ENCODE results near the gene ANK3. TPM values are rescaled to one million over a fixed set of nuclear protein-coding genes. Genes with fewer than 3 reads are reported as not detected.

Gene ANK3
- total and polyA plus RNA-seq, 2 experiments from 2014 or later, result 0.14 to 0.54 TPM

- Histone ChIP-seq H4K20me1 (ENCODE audit: insufficient read depth) (no peaks in the 10 kb centered on the region), H2AFZ (no peak overlapping the region), H3K4me1 (ENCODE audit: insufficient read depth) (peaks cover 19% of the 10 kb centered on the region), H3K9me3 (ENCODE audit: low read depth) (no peaks in the 10 kb centered on the region), H3K36me3 (ENCODE audit: low read depth) (no peaks in the 10 kb centered on the region), H3F3A (ENCODE audit: insufficient read depth) (peaks cover 11% of the 10 kb centered on the region; the same call in 1 of the 2 replicates), H3K4me3 (no peak overlapping the region), H3K27ac (0 out of 2 replicates have a peak overlapping the region, but pooled peaks have one; percentile 21), H3K9ac (no peak overlapping the region), H3K27me3 (replicated peaks; ENCODE audit: insufficient read depth) (no peaks in the 10 kb centered on the region), H3K4me2 (ENCODE audit: unreplicated experiment) (peak overlapping the region; percentile 25), H3K9me2 (ENCODE audit: insufficient read depth) (no peaks in the 10 kb centered on the region), H3K79me2 (ENCODE audit: insufficient read depth) (no peaks in the 10 kb centered on the region)
- in situ Hi-C loops (cut with MboI), result no loop called here
- WGBS, 2 experiments (ENCODE audit: low coverage in 1 of 2, low lambda C conversion rate in 2 of 2, missing lambda C conversion rate in 2 of 2), result 0 to 7% methylated on average over 1 of the region's 1 CpG
- no peak for TF ChIP-seq EZH2 (IDR thresholded peaks at IDR 0.05; ENCODE audit: insufficient read depth, poor library complexity, severe bottlenecking)
- TF ChIP-seq EZH2phosphoT487 (IDR thresholded peaks at IDR 0.05; ENCODE audit: insufficient read depth, low read depth), result no peak
- peak; percentile 74 for DNase-seq
Observed at GRCh38 chr10:60377955-60378354, 11.7 kb downstream of the ANK3 start.

- Histone ChIP-seq H3K9me2 (ENCODE audit: insufficient read depth) (no peaks in the 10 kb centered on the region), H3K79me2 (ENCODE audit: insufficient read depth) (no peaks in the 10 kb centered on the region), H3F3A (ENCODE audit: insufficient read depth) (0 out of 2 replicates have a peak, but pooled peaks cover 9% of the 10 kb centered on the region), H3K9ac (no peak overlapping the region), H3K27me3 (replicated peaks; ENCODE audit: insufficient read depth) (no peaks in the 10 kb centered on the region), H3K4me3 (no peak overlapping the region), H3K4me1 (ENCODE audit: insufficient read depth) (peaks cover 17% of the 10 kb centered on the region), H4K20me1 (ENCODE audit: insufficient read depth) (no peaks in the 10 kb centered on the region), H3K36me3 (ENCODE audit: low read depth) (no peaks in the 10 kb centered on the region), H3K9me3 (ENCODE audit: low read depth) (no peaks in the 10 kb centered on the region), H2AFZ (no peak overlapping the region), H3K27ac (no peak overlapping the region), H3K4me2 (ENCODE audit: unreplicated experiment) (no peak overlapping the region)
- in situ Hi-C loops (cut with MboI), result no loop called here
- TF ChIP-seq EZH2 (IDR thresholded peaks at IDR 0.05; ENCODE audit: insufficient read depth, poor library complexity, severe bottlenecking), result no peak
- no peak for TF ChIP-seq EZH2phosphoT487 (IDR thresholded peaks at IDR 0.05; ENCODE audit: insufficient read depth, low read depth)
- DNase-seq, result no peak
- WGBS, 2 experiments (ENCODE audit: low coverage in 1 of 2, low lambda C conversion rate in 2 of 2, missing lambda C conversion rate in 2 of 2), result 88 to 100% methylated on average over 1 of the region's 1 CpG
Observed at GRCh38 chr10:60377042-60377352, 12.7 kb downstream of the ANK3 start.

DNA sequence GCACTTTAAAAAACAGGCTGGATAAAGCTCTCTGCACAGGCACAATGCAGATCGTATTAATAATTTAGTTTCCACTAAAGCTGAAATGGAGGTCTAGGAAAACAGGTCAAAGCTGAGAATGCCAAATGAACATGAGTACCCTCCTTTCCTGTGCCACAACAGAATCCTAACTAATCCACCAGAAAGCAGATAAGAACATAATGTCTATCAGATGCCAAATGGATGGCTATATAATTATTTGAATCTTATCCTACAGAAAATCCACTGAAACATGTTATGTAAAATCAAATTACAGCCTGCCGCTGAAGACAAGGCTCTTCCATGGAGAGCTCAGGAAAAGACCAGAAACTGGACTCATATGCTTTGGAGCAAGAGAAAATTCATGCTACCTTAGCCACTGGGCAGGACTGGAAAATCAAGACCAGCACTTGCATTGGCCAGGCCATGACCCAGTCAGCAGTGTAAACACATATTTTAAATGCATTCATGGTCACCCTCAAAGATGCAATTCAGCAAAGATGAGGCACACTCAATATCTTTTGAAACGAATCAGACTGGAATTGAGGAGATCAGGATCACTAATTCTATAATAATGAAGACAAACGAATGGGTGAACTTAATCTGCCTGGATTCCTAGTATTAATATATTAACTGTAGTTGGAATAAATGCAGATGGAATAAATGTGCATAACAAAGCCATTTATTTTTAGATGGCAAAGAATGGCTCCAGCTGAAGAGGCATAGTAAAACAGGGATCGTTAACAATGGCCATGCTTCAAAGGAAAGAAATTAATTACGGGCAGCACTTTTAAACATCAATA lies 13.2 kb downstream of the ANK3 start:
- TF ChIP-seq EZH2 (IDR thresholded peaks at IDR 0.05; ENCODE audit: insufficient read depth, poor library complexity, severe bottlenecking) (no peak), EZH2phosphoT487 (IDR thresholded peaks at IDR 0.05; ENCODE audit: insufficient read depth, low read depth) (no peak)
- Histone ChIP-seq H3K4me2 (ENCODE audit: unreplicated experiment) (no peak overlapping the region), H3K36me3 (ENCODE audit: low read depth) (no peaks in the 10 kb centered on the region), H3K4me3 (no peak overlapping the region), H3K27me3 (replicated peaks; ENCODE audit: insufficient read depth) (no peaks in the 10 kb centered on the region), H3F3A (ENCODE audit: insufficient read depth) (0 out of 2 replicates have a peak, but pooled peaks cover 9% of the 10 kb centered on the region), H3K9ac (no peak overlapping the region), H3K9me2 (ENCODE audit: insufficient read depth) (no peaks in the 10 kb centered on the region), H2AFZ (no peak overlapping the region), H3K27ac (no peak overlapping the region), H3K4me1 (ENCODE audit: insufficient read depth) (peaks cover 17% of the 10 kb centered on the region), H4K20me1 (ENCODE audit: insufficient read depth) (no peaks in the 10 kb centered on the region), H3K9me3 (ENCODE audit: low read depth) (no peaks in the 10 kb centered on the region), H3K79me2 (ENCODE audit: insufficient read depth) (no peaks in the 10 kb centered on the region)
- in situ Hi-C loops (cut with MboI), result no loop called here
- no peak for DNase-seq
- WGBS, 2 experiments (ENCODE audit: low coverage in 1 of 2, low lambda C conversion rate in 2 of 2, missing lambda C conversion rate in 2 of 2), result 91 to 97% methylated on average over 6 of the region's 6 CpGs

- peaks cover 17% of the 10 kb centered on the region for H3K4me1 ChIP-seq (ENCODE audit: insufficient read depth)
- no peak overlapping the region for H3K4me3 ChIP-seq
- no peak overlapping the region for H3K27ac ChIP-seq
- no peaks in the 10 kb centered on the region for H3K36me3 ChIP-seq (ENCODE audit: low read depth)
- H3K79me2 ChIP-seq (ENCODE audit: insufficient read depth), result no peaks in the 10 kb centered on the region
- no peak for TF ChIP-seq EZH2 (IDR thresholded peaks at IDR 0.05; ENCODE audit: insufficient read depth, poor library complexity, severe bottlenecking)
- TF ChIP-seq EZH2phosphoT487 (IDR thresholded peaks at IDR 0.05; ENCODE audit: insufficient read depth, low read depth), result no peak
- no peaks in the 10 kb centered on the region for H3K9me3 ChIP-seq (ENCODE audit: low read depth)
- no peaks in the 10 kb centered on the region for H3K9me2 ChIP-seq (ENCODE audit: insufficient read depth)
- H3K27me3 ChIP-seq (replicated peaks; ENCODE audit: insufficient read depth), result no peaks in the 10 kb centered on the region
- no peaks in the 10 kb centered on the region for H4K20me1 ChIP-seq (ENCODE audit: insufficient read depth)
- H3F3A ChIP-seq (ENCODE audit: insufficient read depth), result 0 out of 2 replicates have a peak, but pooled peaks cover 9% of the 10 kb centered on the region
- H3K9ac ChIP-seq, result no peak overlapping the region
- no peak overlapping the region for H3K4me2 ChIP-seq (ENCODE audit: unreplicated experiment)
- 79 to 81% methylated on average over 5 of the region's 5 CpGs for WGBS, 2 experiments (ENCODE audit: low coverage in 1 of 2, low lambda C conversion rate in 2 of 2, missing lambda C conversion rate in 2 of 2)
- no peak for DNase-seq
- no peak overlapping the region for H2AFZ ChIP-seq
- in situ Hi-C loops (cut with MboI), result no loop called here
Observed at GRCh38 chr10:60375293-60376004, 14.2 kb downstream of the ANK3 start.
